ENCODE results near the gene KCNN3.

KCNN3 gene

DNA sequence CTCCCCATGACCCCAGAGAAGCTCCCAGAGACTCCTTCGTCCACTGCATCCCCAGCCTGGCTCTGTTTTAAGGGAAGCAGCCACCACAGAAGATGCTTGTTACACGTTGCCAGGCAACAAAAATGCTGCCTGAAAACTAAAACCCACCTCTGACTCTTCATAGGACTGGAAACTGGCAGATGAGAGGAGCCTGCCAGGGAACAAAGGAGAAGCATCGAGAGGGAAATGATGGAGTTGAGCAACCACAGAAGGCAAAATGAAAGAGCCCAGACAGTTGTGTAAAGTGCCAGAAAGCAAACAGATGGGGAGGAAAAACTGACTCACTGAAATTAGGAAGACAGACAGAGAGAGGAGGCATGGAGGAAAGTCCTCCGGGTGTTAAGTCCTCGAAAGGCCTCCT is 118.4 kb downstream of the KCNN3 start:
- ChIA-PET CTCF (interaction anchor here (1.1 to 2.5 kb wide), 6 partner anchors 8 to 272 kb away, joined by 3 to 11 read pairs (median 4); no protein-coding TSS in a partner anchor), POLR2A (no interaction called here)
- TF ChIP-seq, protein P1, sequence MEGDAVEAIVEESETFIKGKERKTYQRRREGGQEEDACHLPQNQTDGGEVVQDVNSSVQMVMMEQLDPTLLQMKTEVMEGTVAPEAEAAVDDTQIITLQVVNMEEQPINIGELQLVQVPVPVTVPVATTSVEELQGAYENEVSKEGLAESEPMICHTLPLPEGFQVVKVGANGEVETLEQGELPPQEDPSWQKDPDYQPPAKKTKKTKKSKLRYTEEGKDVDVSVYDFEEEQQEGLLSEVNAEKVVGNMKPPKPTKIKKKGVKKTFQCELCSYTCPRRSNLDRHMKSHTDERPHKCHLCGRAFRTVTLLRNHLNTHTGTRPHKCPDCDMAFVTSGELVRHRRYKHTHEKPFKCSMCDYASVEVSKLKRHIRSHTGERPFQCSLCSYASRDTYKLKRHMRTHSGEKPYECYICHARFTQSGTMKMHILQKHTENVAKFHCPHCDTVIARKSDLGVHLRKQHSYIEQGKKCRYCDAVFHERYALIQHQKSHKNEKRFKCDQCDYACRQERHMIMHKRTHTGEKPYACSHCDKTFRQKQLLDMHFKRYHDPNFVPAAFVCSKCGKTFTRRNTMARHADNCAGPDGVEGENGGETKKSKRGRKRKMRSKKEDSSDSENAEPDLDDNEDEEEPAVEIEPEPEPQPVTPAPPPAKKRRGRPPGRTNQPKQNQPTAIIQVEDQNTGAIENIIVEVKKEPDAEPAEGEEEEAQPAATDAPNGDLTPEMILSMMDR (IDR thresholded peaks at IDR 0.05; ENCODE audit: control extremely low read depth, extremely low read depth, low read depth, missing control alignments): no peak
- no peak for DNase-seq (ENCODE audit: extremely low spot score)

DNA sequence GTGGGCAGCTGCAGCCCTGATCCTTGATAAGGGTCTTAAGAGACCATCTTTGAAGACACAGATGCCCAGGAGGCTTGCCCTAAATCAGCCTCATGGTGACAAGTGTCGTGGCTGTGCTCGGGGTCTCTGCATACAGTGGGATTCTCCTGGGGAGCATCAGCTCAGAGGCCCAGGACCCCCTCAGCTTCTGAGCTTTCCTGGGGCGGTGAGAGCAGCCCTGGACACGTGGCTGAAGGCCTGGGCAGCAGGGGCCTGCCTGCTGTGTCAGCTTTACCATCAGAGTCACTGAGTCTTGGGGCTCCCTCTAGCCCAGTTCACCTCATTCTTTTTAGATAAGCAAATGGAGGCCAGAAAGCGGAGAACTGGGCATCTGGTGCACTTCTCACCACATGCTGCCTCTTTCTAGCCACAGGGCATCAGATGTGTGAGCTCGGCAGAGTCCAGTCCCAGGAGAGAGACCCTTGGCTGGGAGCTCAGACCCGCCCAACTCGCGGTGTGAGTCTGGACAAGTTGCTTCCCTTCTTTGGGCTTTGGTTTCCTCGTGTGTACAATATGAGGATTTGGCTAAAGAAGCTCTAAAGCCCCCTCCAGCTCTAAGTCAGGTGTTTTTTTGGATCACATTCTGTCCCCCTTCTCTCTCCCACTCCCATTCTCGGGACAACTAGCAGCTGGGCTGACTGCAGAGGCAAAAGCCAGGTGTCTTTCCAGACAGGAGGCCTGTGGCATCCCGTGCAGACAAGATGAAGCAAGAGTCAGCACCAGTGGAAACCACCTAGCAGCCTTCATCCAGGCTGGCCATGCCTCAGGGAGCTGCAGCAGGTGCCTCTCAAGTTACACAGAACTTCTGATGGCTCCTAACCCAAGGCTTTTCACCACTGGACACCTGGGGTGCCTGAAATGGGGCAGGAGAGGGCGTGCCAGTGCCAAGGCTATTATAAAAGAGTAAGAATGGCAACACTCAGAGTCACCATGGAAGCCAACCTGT is 119.1 kb downstream of the KCNN3 start:
- no peak for DNase-seq (ENCODE audit: extremely low spot score)
- ChIA-PET POLR2A (no interaction called here), CTCF (interaction anchor here (1.1 to 2.5 kb wide), 9 partner anchors 9 to 272 kb away, joined by 3 to 11 read pairs (median 4); no protein-coding TSS in a partner anchor)
- TF ChIP-seq, protein P1 (IDR thresholded peaks at IDR 0.05; ENCODE audit: control extremely low read depth, extremely low read depth, low read depth, missing control alignments): no peak

DNA sequence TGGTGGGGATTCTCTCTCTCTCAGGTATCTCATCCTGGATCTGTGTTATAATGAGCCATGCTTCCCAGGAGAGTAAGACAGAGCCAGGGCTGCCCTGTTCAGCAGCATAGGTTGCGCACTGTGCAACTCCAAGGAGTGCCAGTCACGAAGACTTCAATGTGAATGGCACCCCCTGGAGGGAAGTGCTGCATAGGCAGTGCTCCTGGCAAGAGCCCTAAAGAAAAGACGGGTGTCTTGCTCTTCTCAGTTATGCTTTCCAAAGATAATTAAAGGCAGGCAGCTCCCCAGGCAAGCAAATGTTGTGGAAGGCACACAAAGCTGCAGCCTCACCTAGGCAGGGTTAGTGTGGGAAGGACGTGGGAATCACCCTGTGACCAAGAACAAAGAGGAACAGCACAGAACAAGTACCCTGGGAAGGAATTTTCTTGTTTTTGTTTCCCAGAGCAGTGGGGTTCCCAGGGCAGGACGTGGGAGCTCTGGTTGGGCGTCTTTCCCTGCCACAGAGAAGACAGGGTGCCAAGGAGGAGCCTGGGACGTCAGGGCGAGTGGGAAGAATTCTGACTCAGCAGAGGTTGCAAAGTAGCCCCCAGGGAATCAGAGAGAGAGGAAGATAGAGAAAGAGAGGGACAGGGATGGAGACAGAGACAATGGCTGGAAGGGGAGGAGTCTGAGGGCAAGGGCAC is 120.9 kb downstream of the KCNN3 start:
- CTCF ChIA-PET: interaction anchor here (0.8 to 1.8 kb wide), 4 partner anchors 9 to 60 kb away, joined by 3 to 12 read pairs (median 4); no protein-coding TSS in a partner anchor

DNA sequence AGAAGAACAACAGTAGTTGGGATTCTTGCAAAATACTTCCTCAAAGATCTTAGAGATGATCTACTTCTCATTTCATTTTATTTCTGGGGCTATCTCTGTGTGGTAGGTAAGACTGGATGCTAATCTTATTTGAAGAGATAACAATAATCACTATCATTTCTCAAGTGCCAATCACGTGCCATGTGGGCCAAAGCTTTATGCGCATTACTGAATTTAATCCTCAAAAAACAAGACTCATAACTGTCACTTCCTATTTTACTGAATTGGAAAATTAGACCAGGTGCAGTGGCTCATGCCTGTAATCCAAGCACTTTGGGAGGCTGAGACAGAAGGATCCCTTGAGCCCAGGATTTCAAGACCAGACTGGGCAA is 121.7 kb downstream of the KCNN3 start:
- DNase-seq (ENCODE audit: extremely low spot score): no peak
- TF ChIP-seq, protein P1 (IDR thresholded peaks at IDR 0.05; ENCODE audit: control extremely low read depth, extremely low read depth, low read depth, missing control alignments): no peak
- ChIA-PET CTCF (interaction anchor here (1.2 to 1.8 kb wide), 4 partner anchors 10 to 189 kb away, joined by 3 to 12 read pairs (median 5); no protein-coding TSS in a partner anchor), POLR2A (interaction anchor here (1.0 kb wide), 1 partner anchor 26 kb away, joined by 3 read pairs; no protein-coding TSS in a partner anchor)

More for the DNA sequence above, 120.9 kb downstream of the KCNN3 start:
- POLR2A ChIA-PET: no interaction called here
- TF ChIP-seq, protein P1 (IDR thresholded peaks at IDR 0.05; ENCODE audit: control extremely low read depth, extremely low read depth, low read depth, missing control alignments): peak; percentile 33
- no peak for DNase-seq (ENCODE audit: extremely low spot score)

DNA sequence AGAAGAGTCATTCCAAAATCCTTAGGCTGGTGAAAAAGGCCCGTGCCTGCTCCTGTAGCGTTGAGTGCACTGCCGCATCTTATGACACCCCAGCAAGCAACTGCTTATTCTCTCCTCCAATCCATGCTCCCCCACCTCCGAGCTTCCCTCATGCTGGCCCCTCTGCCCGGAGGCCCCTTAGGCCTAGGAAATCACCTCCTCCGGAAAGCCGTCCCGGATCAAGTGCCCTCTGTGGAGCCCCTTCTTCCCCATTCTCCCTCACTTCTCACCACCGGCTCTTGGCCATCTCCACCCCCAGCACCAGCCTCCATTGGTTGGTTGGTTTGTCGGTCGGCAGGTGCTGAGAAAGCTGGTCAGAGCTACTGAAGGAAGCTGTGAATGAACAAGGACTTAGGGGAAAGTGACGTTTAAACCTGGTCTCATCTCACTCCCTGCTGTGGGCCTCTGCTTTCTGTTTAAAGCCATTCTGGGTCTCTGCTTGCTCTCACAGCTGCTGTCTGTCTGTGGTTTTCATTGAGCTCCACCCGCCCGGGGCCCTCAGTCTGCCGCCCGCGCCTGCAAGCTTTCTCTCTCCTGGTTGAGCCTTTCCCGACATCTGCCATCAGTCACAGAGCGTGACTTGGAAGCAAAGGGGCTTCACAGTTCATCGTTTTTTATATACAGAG is 122.2 kb downstream of the KCNN3 start:
- DNase-seq (ENCODE audit: extremely low spot score): peak; percentile 84
- TF ChIP-seq, protein P1 (IDR thresholded peaks at IDR 0.05; ENCODE audit: control extremely low read depth, extremely low read depth, low read depth, missing control alignments): no peak
- POLR2A ChIA-PET: interaction anchor here (1.0 kb wide), 1 partner anchor 27 kb away, joined by 3 read pairs; no protein-coding TSS in a partner anchor
- CTCF ChIA-PET: interaction anchor here (1.2 to 1.8 kb wide), 4 partner anchors 11 to 188 kb away, joined by 3 to 12 read pairs (median 5); no protein-coding TSS in a partner anchor
